ENCODE results near the gene RFX1.
A peak's percentile ranks its signal among the peaks of the same experiment; 100 is the strongest.
"Not testable (repeated sequence)": the region's sequence is repeated elsewhere in the genome, so short reads cannot be mapped to it uniquely, and the experiment has no call there.

RFX1 gene

DNA sequence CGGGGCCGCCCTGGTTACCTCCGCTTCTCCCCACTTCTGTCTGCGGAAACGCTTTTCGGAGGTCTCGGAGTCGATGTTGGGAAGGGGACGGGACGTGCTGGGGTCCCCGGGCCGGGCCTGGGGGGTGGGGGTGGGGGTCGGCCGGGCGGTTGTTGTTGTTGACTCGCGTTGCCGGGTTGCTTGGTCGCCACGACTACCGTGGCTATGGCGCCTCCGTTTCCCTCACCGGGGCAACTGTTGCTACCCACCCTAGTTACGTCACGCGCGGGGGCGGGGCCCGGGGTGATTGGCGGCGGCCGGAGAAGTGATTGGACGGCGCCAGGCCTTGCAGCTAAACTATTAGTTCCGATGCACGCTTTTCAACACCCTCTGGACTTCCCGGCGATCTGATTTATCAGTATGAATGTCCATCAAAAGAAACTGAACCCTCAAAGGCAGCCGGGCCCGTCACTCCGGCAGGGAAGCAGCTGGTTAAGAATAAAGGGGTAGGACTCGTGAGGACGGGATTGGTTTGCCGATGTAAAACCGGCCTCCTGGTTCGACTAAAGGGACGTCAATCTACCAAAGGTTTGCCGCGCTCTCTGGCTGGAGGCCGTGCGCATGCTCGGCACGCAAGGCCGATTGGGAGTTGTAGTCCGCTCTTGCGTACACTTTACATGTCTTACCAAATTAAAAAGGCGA is at the start of gene RFX1:
Gene RFX1 (minus strand): TSS at position 236 of the 681 bp plus-strand sequence. CDS start 12,477 bp downstream, outside the sequence.
- peak; percentile 100 for DNase-seq (ENCODE audit: low spot score)

GRCh38 chr19:14055396-14055795 is 49.3 kb upstream of the RFX1 start:
- DNase-seq (ENCODE audit: low spot score): no peak

DNA sequence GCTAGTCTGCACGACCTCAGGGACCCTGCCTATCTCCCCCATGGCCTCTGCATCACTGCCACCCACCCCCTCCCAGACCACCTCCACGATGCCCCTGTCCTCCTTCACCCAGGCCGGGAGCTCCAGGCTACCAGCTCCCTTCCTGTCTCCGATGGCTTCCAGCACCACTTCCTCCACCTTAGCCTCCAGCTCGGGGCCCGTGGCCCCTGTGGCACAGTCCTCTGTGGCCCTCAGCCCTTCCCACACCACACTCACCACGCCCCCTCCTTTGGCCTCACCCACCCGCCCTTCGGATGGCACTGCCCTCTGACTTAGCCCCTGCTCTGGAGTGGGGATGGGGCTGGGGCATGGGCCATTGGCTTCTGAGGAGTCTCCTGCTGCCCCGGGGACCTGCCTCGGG is 48.6 kb upstream of the RFX1 start:
- no peak for DNase-seq (ENCODE audit: low spot score)

DNA sequence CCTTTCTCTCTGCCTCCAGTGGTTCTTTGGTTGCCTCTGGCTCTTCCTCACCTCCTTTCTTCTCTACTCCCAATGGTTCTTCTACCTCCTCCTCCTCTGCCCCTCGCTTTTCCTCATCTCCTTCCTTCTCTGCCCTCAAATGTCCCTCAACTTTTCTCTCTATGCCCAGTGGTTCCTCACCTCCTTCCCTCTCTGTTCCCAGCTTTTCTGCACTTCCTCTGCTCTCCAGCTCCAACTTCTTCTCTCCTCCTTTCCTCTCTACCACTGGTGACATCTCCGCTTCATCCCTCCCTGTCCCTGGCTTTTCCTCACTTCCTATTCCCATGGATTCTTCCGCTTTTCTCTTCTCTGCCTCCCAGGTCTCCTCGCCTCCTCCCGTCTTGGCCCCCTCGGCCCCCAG is 48.0 kb upstream of the RFX1 start:
- DNase-seq (ENCODE audit: low spot score): no peak

DNA sequence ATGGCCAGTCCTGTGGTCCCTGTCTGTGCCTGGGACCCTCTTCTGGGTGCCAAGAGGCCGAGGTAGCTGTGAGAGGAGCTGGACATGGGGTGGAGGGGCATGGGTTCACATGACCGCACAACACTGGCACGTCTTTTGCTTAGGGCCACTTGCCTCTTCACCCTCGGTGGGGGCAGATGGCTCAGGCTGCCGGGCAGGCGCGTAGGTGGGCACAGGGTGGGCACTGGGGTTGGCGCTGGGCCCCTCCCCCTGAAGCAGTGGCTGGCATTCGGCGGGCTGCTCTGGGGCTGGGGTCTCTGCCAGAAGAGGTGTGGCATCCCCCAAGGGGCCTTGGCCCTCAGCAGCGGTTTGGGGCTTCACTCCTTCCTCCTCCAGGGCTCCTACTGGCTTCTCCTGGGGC is 47.4 kb upstream of the RFX1 start:
- no peak for DNase-seq (ENCODE audit: low spot score)

GRCh38 chr19:14053032-14053431 is 46.9 kb upstream of the RFX1 start:
- no peak for DNase-seq (ENCODE audit: low spot score)

GRCh38 chr19:14052470-14052869 is 46.4 kb upstream of the RFX1 start:
- DNase-seq (ENCODE audit: low spot score): no peak

DNA sequence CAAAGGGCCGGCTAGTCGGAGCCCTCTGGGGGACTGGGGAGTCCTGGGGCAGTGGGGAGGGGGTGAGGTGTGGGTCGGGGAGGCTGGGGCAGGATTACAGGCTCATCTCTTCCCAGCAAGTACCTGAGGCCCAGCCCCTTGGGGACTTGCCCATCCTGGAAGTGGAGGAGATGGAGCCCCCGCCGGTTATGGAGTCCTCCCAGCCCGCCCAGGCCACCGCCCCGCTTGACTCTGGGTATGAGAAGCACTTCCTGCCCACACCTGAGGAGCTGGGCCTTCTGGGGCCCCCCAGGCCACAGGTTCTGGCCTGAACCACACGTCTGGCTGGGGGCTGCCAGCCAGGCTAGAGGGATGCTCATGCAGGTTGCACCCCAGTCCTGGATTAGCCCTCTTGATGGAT is 45.9 kb upstream of the RFX1 start:
- DNase-seq (ENCODE audit: low spot score): no peak

DNA sequence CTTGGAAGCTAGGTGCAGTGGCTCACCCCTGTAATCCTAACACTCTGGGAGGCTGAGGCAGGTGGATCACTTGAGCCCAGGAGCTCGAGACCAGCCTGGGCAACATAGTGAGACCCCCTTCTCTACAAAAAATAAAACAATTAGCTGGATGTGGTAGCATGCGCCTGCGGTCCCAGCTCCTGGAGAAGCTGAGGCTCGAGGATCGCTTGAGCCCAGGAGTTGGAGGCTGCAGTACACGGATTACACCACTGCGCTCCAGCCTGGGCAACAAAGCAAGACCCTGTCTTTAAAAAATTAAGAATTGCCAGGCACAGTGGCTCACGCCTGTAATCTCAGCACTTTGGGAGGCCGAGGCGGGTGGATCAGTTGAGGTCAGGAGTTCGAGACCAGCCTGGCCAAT is 44.8 kb upstream of the RFX1 start:
- DNase-seq (ENCODE audit: low spot score): not testable (repeated sequence)

- no peak for DNase-seq (ENCODE audit: low spot score)
Observed at GRCh38 chr19:14050512-14050911, 44.4 kb upstream of the RFX1 start.

GRCh38 chr19:14048443-14049153 is 42.5 kb upstream of the RFX1 start:
- DNase-seq (ENCODE audit: low spot score): no peak

- not testable (repeated sequence) for DNase-seq (ENCODE audit: low spot score)
Observed at GRCh38 chr19:14047866-14048265, 41.7 kb upstream of the RFX1 start.

DNA sequence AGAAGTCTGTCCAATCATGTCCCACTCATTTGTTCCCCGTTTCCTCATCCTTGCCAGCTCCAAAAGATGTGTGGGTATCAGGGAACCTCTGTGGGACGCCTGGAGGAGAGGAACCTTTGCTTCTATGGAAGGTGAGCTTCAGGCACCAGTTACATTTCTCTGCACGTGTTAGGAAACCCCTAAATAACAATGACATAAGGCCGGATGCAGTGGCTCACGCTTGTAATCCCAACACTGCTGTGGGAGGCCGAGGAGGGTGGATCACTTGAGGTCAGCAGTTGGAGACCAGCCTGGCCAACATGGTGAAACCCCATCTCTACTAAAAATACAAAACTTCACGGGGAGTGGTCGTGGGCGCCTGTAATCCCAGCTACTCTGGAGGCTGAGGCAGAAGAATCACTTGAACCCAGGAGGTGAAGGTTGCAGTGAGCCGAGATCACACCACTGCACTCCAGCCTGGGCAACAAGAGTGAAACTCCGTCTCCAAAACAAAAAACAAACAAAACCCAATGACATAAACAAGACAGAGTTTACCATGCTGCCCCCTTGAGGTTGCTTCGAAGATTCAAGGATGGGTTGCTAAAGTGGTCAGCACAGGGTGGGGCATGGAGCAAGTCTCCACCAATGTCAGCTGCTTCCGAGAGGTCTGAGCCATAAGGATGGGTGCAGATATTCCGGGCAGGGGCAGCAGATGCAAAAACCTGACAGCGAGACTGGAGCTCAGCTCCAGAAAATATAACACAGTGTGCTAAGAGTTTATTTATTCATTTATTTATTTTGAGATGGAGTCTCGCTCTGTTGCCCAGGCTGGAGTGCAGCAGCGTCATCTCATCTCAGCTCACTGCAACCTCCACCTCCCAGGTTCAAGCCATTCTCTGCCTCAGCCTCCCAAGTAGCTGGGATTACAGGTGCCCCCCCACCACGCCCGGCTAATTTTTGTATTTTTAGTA is 36.8 kb upstream of the RFX1 start:
- peak; percentile 86 for DNase-seq (ENCODE audit: low spot score)

GRCh38 chr19:14039181-14039580 is 33.1 kb upstream of the RFX1 start:
- no peak for DNase-seq (ENCODE audit: low spot score)

DNA sequence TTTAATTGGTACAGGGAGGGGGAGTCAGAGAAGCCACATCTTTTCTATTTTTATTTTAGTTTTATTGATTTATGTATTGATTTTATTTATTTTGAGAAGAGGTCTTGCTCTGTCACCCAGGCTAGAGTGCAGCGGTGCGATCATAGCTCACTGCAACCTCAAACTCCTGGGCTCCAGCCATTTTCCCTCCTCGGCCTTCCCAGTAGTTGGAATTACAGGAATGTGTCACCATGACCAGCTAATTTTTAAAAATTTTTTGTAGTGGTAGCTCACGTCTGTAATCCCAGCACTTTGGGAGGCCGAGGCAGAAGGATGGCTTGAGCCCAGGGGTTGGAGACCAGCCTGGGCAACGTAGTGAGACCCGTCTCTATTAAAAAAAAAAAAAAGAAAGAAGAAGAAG is 29.6 kb upstream of the RFX1 start:
- no peak for DNase-seq (ENCODE audit: low spot score)

DNA sequence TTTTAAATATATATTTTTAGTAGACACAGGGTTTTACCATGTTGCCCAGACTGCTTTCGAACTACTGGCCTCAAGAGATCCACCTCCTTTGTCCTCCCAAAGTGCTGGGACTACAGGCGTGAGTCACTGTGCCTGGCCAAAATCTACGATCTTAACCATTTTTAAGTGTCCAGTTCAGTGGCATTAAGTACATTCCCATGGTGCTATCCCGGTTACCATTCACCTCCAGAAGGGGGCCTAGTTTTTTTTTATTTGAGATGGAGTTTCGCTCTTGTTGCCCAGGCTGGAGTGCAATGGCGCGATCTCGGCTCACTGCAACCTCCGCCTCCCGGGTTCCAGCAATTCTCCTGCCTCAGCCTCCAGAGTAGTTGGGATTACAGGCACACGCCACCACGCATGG is 29.0 kb upstream of the RFX1 start:
- not testable (repeated sequence) for DNase-seq (ENCODE audit: low spot score)

DNA sequence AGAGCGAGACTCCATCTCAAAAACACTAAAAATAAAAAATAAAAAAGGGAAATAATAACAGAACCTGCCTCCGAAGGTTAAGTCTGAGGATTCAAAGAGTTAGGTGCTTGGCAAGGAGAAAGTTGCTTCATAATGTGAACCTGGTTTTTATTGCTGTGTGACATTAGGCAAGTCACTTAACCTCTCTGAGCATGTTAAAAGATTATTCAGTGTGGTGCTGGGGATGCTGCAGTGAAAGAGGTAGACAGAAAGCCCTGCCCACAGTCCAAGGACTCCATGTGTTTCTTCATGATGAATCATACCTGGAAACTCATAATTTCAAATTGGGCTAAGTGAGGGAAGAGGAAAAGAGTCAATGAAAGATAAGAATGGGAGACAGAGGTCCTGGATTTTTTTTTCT is 27.8 kb upstream of the RFX1 start:
- no peak for DNase-seq (ENCODE audit: low spot score)

GRCh38 chr19:14031719-14032480 is 25.8 kb upstream of the RFX1 start, which contains the start of gene IL27RA:
Gene IL27RA, plus strand, starts transcription at chr19:14031762. Its CDS starts 111 bp downstream, at chr19:14031873.
- DNase-seq (ENCODE audit: low spot score): peak; percentile 70

DNA sequence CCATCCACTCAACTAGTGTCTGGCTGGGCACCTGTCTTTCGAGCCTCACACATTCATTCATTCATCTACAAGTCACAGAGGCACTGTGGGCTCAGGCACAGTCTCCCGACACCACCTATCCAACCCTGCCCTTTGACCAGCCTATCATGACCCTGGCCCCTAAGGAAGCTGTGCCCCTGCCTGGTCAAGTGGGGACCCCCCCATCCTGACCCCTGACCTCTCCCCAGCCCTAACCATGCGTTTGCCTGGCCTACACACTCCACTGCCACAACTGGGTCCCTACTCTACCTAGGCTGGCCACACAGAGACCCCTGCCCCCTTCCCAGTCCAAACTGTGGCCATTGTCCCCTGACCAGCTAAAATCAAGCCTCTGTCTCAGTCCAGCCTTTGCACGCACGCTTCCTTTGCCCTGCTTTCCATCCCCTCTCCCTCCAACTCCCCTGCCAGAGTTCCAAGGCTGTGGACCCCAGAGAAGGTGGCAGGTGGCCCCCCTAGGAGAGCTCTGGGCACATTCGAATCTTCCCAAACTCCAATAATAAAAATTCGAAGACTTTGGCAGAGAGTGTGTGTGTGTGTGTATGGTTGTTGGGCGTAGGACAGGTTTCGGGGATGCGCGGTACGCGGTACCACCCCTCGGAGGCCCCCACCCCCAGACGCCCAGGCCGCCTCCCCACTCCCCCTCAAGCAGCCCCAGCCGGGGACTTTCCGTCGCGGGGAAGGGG is 25.0 kb upstream of the RFX1 start:
- DNase-seq (ENCODE audit: low spot score): no peak

DNA sequence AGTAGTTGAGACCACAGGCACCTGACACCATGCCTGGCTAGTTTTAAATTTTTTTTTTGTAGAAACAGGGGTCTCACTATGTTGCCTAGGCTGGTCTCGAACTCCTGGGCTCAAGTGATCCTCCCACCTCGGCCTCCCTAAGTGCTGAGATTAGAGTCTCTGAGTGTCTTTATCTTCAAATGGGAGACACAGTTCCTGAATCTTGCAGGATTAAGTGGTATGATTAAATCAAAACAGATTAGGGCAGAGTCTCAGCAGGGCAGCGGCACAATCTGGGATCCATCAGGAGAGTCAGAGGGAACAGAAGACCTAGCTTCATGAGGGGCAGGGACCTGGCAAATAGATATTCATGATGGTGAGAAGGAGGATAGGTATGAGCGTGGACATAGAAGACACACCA is 22.8 kb upstream of the RFX1 start:
- no peak for DNase-seq (ENCODE audit: low spot score)

- no peak for DNase-seq (ENCODE audit: low spot score)
Observed at GRCh38 chr19:14027856-14028450, 21.8 kb upstream of the RFX1 start, which contains the start of gene RLN3. Gene RLN3, plus strand, starts transcription at chr19:14028148. Its CDS starts 57 bp downstream, at chr19:14028205.

Measured in cerebellar cortex (tissue), 1 donor.